H1 (cell line): Measurements from ENCODE around the gene PAPOLG. TPM values are rescaled to one million over a fixed set of nuclear protein-coding genes. Genes with fewer than 3 reads are reported as not detected.

Source experiments
- CEBPB ChIP-seq: IDR thresholded peaks from 2 replicates; pipeline ENCODE4 v1.6.1; 2012; ENCODE audit warnings: low read depth, low read length
- CHD7 ChIP-seq: fragments of 300-600 bp; sonication (generic); IDR thresholded peaks from 2 replicates; pipeline ENCODE4 v1.7.1; 2012; ENCODE audit warnings: low read length, moderate library complexity, mild to moderate bottlenecking, inconsistent platforms; ENCODE audit not compliant: insufficient replicate concordance
- CREB1 ChIP-seq: IDR thresholded peaks from 2 replicates; pipeline ENCODE4 v1.6.1; 2012; ENCODE audit warnings: inconsistent platforms
- E2F6 ChIP-seq: IDR thresholded peaks from 2 replicates; pipeline ENCODE4 v1.6.1; 2012; ENCODE audit warnings: inconsistent platforms
- GTF2F1 ChIP-seq: IDR thresholded peaks from 2 replicates; pipeline ENCODE4 v1.6.1; 2012; ENCODE audit warnings: low read depth, low read length, improper control_type of control experiment, borderline replicate concordance
- JUN ChIP-seq: IDR thresholded peaks from 2 replicates; pipeline ENCODE4 v1.6.1; 2011; ENCODE audit warnings: low read depth, mild to moderate bottlenecking, improper control_type of control experiment, low read length
- POU5F1 ChIP-seq: IDR thresholded peaks from 2 replicates; pipeline ENCODE4 v1.6.1; 2011; ENCODE audit warnings: low read depth, mild to moderate bottlenecking, low read length, moderate library complexity
- RFX5 ChIP-seq: IDR thresholded peaks from 2 replicates; pipeline ENCODE4 v1.6.1; 2011; ENCODE audit warnings: low read depth, low read length, improper control_type of control experiment, borderline replicate concordance
- RNF2 ChIP-seq: fragments of 200-900, 300-1000 bp; sonication (generic); IDR thresholded peaks from 2 replicates; pipeline ENCODE4 v1.7.1; 2016; ENCODE audit warnings: borderline replicate concordance, low read depth, mild to moderate bottlenecking, antibody characterized with exemption, low read length; ENCODE audit not compliant: poor library complexity, severe bottlenecking; ENCODE audit errors: missing control alignments
- SIX5 ChIP-seq: IDR thresholded peaks from 2 replicates; pipeline ENCODE4 v1.6.1; 2011; ENCODE audit warnings: mild to moderate bottlenecking, low read depth, low read length
- SP2 ChIP-seq: IDR thresholded peaks from 2 replicates; pipeline ENCODE4 v1.6.1; 2012; ENCODE audit warnings: mild to moderate bottlenecking, low read length, inconsistent platforms
- TEAD4 ChIP-seq: IDR thresholded peaks from 2 replicates; pipeline ENCODE4 v1.6.1; 2012; ENCODE audit warnings: low read depth, low read length, inconsistent platforms, mixed read lengths
- polyA plus RNA-seq, 7 experiments: library from polyadenylated mRNA; depleted of rRNA in 3 of 7; stranded (reverse) in 5 of 7; unstranded in 2 of 7; fragments of >200 nt in 5 of 7; fragments of 200-250 nt in 2 of 7; gene quantifications; 1 replicate in 5 of 7; 2 replicates in 1 of 7; 4 replicates in 1 of 7; pipeline versions ENCODE4 v1.2.1 to v1.2.3, GENCODE V29; 2011 to 2013; ENCODE audit warnings: missing spikeins in 2 of 7, mixed read lengths in 2 of 7
- total RNA-seq: library from RNA; stranded (reverse); fragmentation: NEBNext Ultra II Directional; extraction: Animal tissue kit (Norgen Biotek cat#: 25700); gene quantifications from 2 replicates; pipeline ENCODE4 v1.2.1, GENCODE V29; 2021

The PAPOLG gene
- total and polyA plus RNA-seq, 2 of the 8 experiments (the other 6 are each of a cell fraction or from before 2014, with no cell fraction given), result 6.5 to 21.5 TPM

GRCh38 chr2:60821133-60821469, 65.0 kb downstream of the PAPOLG start (continued):
- no peak for TF ChIP-seq CHD7
- TF ChIP-seq RNF2, result no peak
- no peak for TF ChIP-seq CEBPB
- no peak for TF ChIP-seq JUN
- no peak for TF ChIP-seq POU5F1
- TF ChIP-seq SIX5, result no peak
- TF ChIP-seq RFX5, result no peak
- TF ChIP-seq GTF2F1, result no peak
- TF ChIP-seq SP2, result no peak
- TF ChIP-seq E2F6, result no peak
- no peak for TF ChIP-seq TEAD4
- TF ChIP-seq CREB1, result no peak
